H9 (cell line): ENCODE results near the gene CENPQ. TPM values are rescaled to one million over a fixed set of nuclear protein-coding genes. Genes with fewer than 3 reads are reported as not detected.

ENCODE experiments used
- DNase-seq: peaks from one replicate; pipeline ENCODE4 v3.0.0-alpha.2; 2017
- H2AFZ ChIP-seq: one replicate; pipeline ENCODE4 v1.6.1; 2013; ENCODE audit warnings: mild to moderate bottlenecking, low read length, control low read depth, moderate library complexity
- H2AK5ac ChIP-seq: 2 replicates; pipeline ENCODE4 v1.6.1; 2013; ENCODE audit warnings: low read length, control low read depth, mixed read lengths; ENCODE audit not compliant: insufficient read length
- H2BK120ac ChIP-seq: one replicate; pipeline ENCODE4 v1.6.1; 2013; ENCODE audit warnings: low read depth, mild to moderate bottlenecking, low read length, control low read depth, inconsistent platforms; ENCODE audit not compliant: poor library complexity, severe bottlenecking
- H2BK12ac ChIP-seq: 2 replicates; pipeline ENCODE4 v1.6.1; 2013; ENCODE audit warnings: low read length, control low read depth, mixed read lengths, low read depth; ENCODE audit not compliant: insufficient read length
- H2BK15ac ChIP-seq: 2 replicates; pipeline ENCODE4 v1.6.1; 2013; ENCODE audit warnings: low read depth, low read length, control low read depth
- H2BK20ac ChIP-seq: one replicate; pipeline ENCODE4 v1.6.1; 2013; ENCODE audit warnings: low read depth, mild to moderate bottlenecking, low read length, control low read depth, inconsistent platforms; ENCODE audit not compliant: poor library complexity, severe bottlenecking
- H2BK5ac ChIP-seq: 2 replicates; pipeline ENCODE4 v1.6.1; 2013; ENCODE audit warnings: low read length, control low read depth, mixed read lengths; ENCODE audit not compliant: insufficient read length
- H3K14ac ChIP-seq: 2 replicates; pipeline ENCODE4 v1.6.1; 2013; ENCODE audit warnings: low read length, control low read depth; ENCODE audit not compliant: insufficient read depth
- H3K18ac ChIP-seq: 2 replicates; pipeline ENCODE4 v1.6.1; 2013; ENCODE audit warnings: low read depth, mild to moderate bottlenecking, mixed read lengths, low read length, control low read depth; ENCODE audit not compliant: insufficient read length
- H3K23ac ChIP-seq: 2 replicates; pipeline ENCODE4 v1.6.1; 2013; ENCODE audit warnings: low read length, control low read depth, mixed read lengths, low read depth; ENCODE audit not compliant: insufficient read length
- H3K23me2 ChIP-seq: 2 replicates; pipeline ENCODE4 v1.6.1; 2013; ENCODE audit warnings: low read depth, mild to moderate bottlenecking, mixed read lengths, low read length, control low read depth; ENCODE audit not compliant: insufficient read length, poor library complexity, severe bottlenecking
- H3K27ac ChIP-seq: 2 replicates; pipeline ENCODE4 v1.5.1; 2013; ENCODE audit warnings: low read length, control low read depth, mixed read lengths, low read depth; ENCODE audit not compliant: insufficient read length
- H3K27me3 ChIP-seq: 2 replicates; pipeline ENCODE4 v1.6.1; 2013; ENCODE audit warnings: low read length, control low read depth, inconsistent platforms; ENCODE audit not compliant: insufficient read depth
- H3K4ac ChIP-seq: 2 replicates; pipeline ENCODE4 v1.6.1; 2013; ENCODE audit warnings: low read depth, mild to moderate bottlenecking, control low read depth, inconsistent platforms, low read length, moderate library complexity
- H3K4me1 ChIP-seq: 2 replicates; pipeline ENCODE4 v1.6.1; 2013; ENCODE audit warnings: low read length, control low read depth, inconsistent platforms; ENCODE audit not compliant: insufficient read depth
- H3K4me2 ChIP-seq: 2 replicates; pipeline ENCODE4 v1.6.1; 2013; ENCODE audit warnings: low read length, control low read depth, mixed read lengths; ENCODE audit not compliant: insufficient read length, insufficient read depth
- H3K56ac ChIP-seq: 2 replicates; pipeline ENCODE4 v1.6.1; 2013; ENCODE audit warnings: low read depth, mild to moderate bottlenecking, mixed read lengths, low read length, control low read depth; ENCODE audit not compliant: insufficient read length
- H3K79me1 ChIP-seq: 2 replicates; pipeline ENCODE4 v1.6.1; 2013; ENCODE audit warnings: low read depth, mild to moderate bottlenecking, moderate library complexity, low read length, control low read depth, inconsistent platforms; ENCODE audit not compliant: insufficient read depth, poor library complexity, severe bottlenecking
- H3K79me2 ChIP-seq: 2 replicates; pipeline ENCODE4 v1.6.1; 2013; ENCODE audit warnings: low read length, control low read depth, inconsistent platforms; ENCODE audit not compliant: insufficient read depth
- H3K9ac ChIP-seq: 2 replicates; pipeline ENCODE4 v1.6.1; 2013; ENCODE audit warnings: low read length, control low read depth, mixed read lengths; ENCODE audit not compliant: insufficient read length; ENCODE audit errors: extremely low read depth
- H3K9me3 ChIP-seq: one replicate; pipeline ENCODE4 v1.6.1; 2013; ENCODE audit warnings: low read depth, low read length, inconsistent platforms; ENCODE audit not compliant: control insufficient read depth
- H3T11ph ChIP-seq: one replicate; pipeline ENCODE4 v1.6.1; 2013; ENCODE audit warnings: mild to moderate bottlenecking, low read length, control low read depth, inconsistent platforms
- H4K20me1 ChIP-seq: one replicate; pipeline ENCODE4 v1.6.1; 2013; ENCODE audit not compliant: control insufficient read depth, insufficient read length, insufficient read depth
- H4K5ac ChIP-seq: 2 replicates; pipeline ENCODE4 v1.6.1; 2013; ENCODE audit warnings: low read depth, mild to moderate bottlenecking, mixed read lengths, low read length, control low read depth; ENCODE audit not compliant: insufficient read length
- H4K8ac ChIP-seq: replicated peaks from 2 replicates; pipeline ENCODE4 v1.6.1; 2013; ENCODE audit warnings: low read length, control low read depth, mixed read lengths, low read depth; ENCODE audit not compliant: insufficient read length
- H4K91ac ChIP-seq: 2 replicates; pipeline ENCODE4 v1.6.1; 2013; ENCODE audit warnings: low read depth, mild to moderate bottlenecking, moderate library complexity, mixed read lengths, low read length, control low read depth; ENCODE audit not compliant: insufficient read length
- H3K27ac Mint-ChIP-seq, 3 experiments: 2 replicates in 2 of 3; 3 replicates in 1 of 3; pipeline ENCODE4 v1.8.0; 2020 to 2021; ENCODE audit warnings: mixed read lengths in 3 of 3, mild to moderate bottlenecking in 1 of 3, moderate library complexity in 1 of 3
- H3K27me3 Mint-ChIP-seq: 2 replicates; pipeline ENCODE4 v1.8.0; 2021; ENCODE audit warnings: low read depth, mild to moderate bottlenecking, moderate library complexity, mixed read lengths
- H3K36me3 Mint-ChIP-seq, 3 experiments: 2 replicates in 2 of 3; 3 replicates in 1 of 3; pipeline ENCODE4 v1.8.0; 2020 to 2021; ENCODE audit warnings: low read depth in 3 of 3, mixed read lengths in 3 of 3; ENCODE audit not compliant: insufficient read depth in 1 of 3
- H3K4me1 Mint-ChIP-seq, 2 experiments: 2 replicates each; pipeline ENCODE4 v1.8.0; 2020; ENCODE audit warnings: mixed read lengths in 2 of 2
- H3K4me3 Mint-ChIP-seq, 2 experiments: 2 replicates in 1 of 2; 3 replicates in 1 of 2; pipeline ENCODE4 v1.8.0; 2020 to 2021; ENCODE audit warnings: mild to moderate bottlenecking in 2 of 2, mixed read lengths in 2 of 2, moderate library complexity in 1 of 2
- H3K9me3 Mint-ChIP-seq, 2 experiments: 2 replicates in 1 of 2; 3 replicates in 1 of 2; pipeline ENCODE4 v1.8.0; 2020; ENCODE audit warnings: mild to moderate bottlenecking in 2 of 2, mixed read lengths in 2 of 2, moderate library complexity in 1 of 2
- CTCF ChIP-seq: fragments of 200-600 bp; sonication (generic); conservative IDR thresholded peaks from 3 replicates; pipeline ENCODE4 v1.8.0; 2021; ENCODE audit warnings: antibody characterized with exemption, mild to moderate bottlenecking
- WGBS: extraction: QIAGEN DNeasy Blood & Tissue Kit; methylation state at CpG from one replicate; pipeline ENCODE4 v1.1.7; 2013; ENCODE audit warnings: missing lambda C conversion rate, low lambda C conversion rate, mixed read lengths; ENCODE audit not compliant: insufficient read length; ENCODE audit errors: extremely low coverage; 5-methylcytosine and 5-hydroxymethylcytosine counted together
- total RNA-seq: library from RNA; stranded (reverse); gene quantifications from 2 replicates; pipeline ENCODE4 v1.2.1, GENCODE V29; 2021

CENPQ gene
- total RNA-seq, 1 experiment from 2014 or later: 15.5 TPM

GRCh38 chr6:49541936-49542335 is 78.8 kb downstream of the CENPQ start:
- Histone ChIP-seq H3K9ac (no peak overlapping the region), H2BK12ac (no peak overlapping the region), H3K79me1 (no peaks in the 10 kb centered on the region), H3K79me2 (no peaks in the 10 kb centered on the region), H3K4me1 (no peaks in the 10 kb centered on the region), H3K4ac (no peak overlapping the region), H2BK15ac (no peak overlapping the region), H3K23ac (no peak overlapping the region), H2BK20ac (no peak overlapping the region), H4K5ac (no peak overlapping the region), H3K4me2 (no peak overlapping the region), H3K9me3 (no peaks in the 10 kb centered on the region), H4K20me1 (no peaks in the 10 kb centered on the region), H3K14ac (no peak overlapping the region), H4K91ac (no peak overlapping the region), H3K27ac (no peak overlapping the region), H2AFZ (no peak overlapping the region), H3K56ac (no peak overlapping the region), H2AK5ac (no peak overlapping the region), H4K8ac (no peak overlapping the region), H3T11ph (no peak overlapping the region), H3K27me3 (no peaks in the 10 kb centered on the region), H3K23me2 (no peaks in the 10 kb centered on the region), H3K18ac (no peak overlapping the region), H2BK120ac (no peak overlapping the region), H2BK5ac (no peak overlapping the region)
- Mint-ChIP-seq H3K4me3 (no peak overlapping the region), H3K4me1 (peaks cover 7% of the 10 kb centered on the region in 2 experiments), H3K36me3 (no peaks in the 10 kb centered on the region), H3K27ac (no peak overlapping the region), H3K9me3 (0 out of 5 replicates have a peak, but pooled peaks cover 0 to 5% of the 10 kb centered on the region in 2 experiments), H3K27me3 (peaks cover 4% of the 10 kb centered on the region)
- no peak for DNase-seq
- no CpG with 5 or more reads among the region's 3 CpGs for WGBS
- no peak for TF ChIP-seq CTCF

Other genes starting within 250 kb of the CENPQ start
- gene MMUT, start 117 bp upstream of the CENPQ start, total RNA-seq: 13.7 and 13.8 TPM in 2 replicates
- not detected in 2 replicates for gene GLYATL3, start 36.6 kb downstream of the CENPQ start, total RNA-seq
- gene C6orf141, start 87.3 kb downstream of the CENPQ start, total RNA-seq: 35.9 and 40.1 TPM in 2 replicates
- not detected in 2 replicates for gene RHAG, start 173.5 kb downstream of the CENPQ start, total RNA-seq